ENCODE measurements around the gene LPIN1.

GRCh38 chr2:11724151-11724550, 22.3 kb upstream of the LPIN1 start:
- no peak for TF ChIP-seq CTCF (IDR thresholded peaks at IDR 0.05; ENCODE audit: control extremely low read depth in 1 of 3, insufficient read depth in 1 of 3, low read depth in 1 of 3, low read length in 3 of 3)
- no peak for TF ChIP-seq PHF8 (conservative IDR thresholded peaks at IDR 0.05; ENCODE audit: low read depth, low read length)
- TF ChIP-seq SP2 (IDR thresholded peaks at IDR 0.05; ENCODE audit: low read length), result no peak
- TF ChIP-seq POLR2A (IDR thresholded peaks at IDR 0.05; ENCODE audit: control extremely low read depth in 1 of 2, low read depth in 2 of 2, low read length in 2 of 2), result no peak
- TF ChIP-seq NANOG (IDR thresholded peaks at IDR 0.05; ENCODE audit: insufficient read depth, low read depth, low read length, poor library complexity, severe bottlenecking), result no peak
- no peak for TF ChIP-seq USF2 (IDR thresholded peaks at IDR 0.05; ENCODE audit: low read length)
- no peak for TF ChIP-seq RFX5 (IDR thresholded peaks at IDR 0.05; ENCODE audit: borderline replicate concordance, low read depth, low read length)
- no peak for TF ChIP-seq TAF1 (IDR thresholded peaks at IDR 0.05; ENCODE audit: low read depth, low read length)
- TF ChIP-seq EZH2 (IDR thresholded peaks at IDR 0.05; ENCODE audit: low read depth, low read length, severe bottlenecking), result no peak

Data from H1 (cell line).